Omental fat pad (tissue), 4 donors: ENCODE measurements around the gene PTPRM. TPM values are rescaled to one million over a fixed set of nuclear protein-coding genes. Genes with fewer than 3 reads are reported as not detected.

Experiments used
- ATAC-seq: fragments of 150-250 bp; one replicate; pipeline ENCODE4 v1.9.1; 2016; ENCODE audit warnings: mild to moderate bottlenecking, moderate library complexity; ENCODE audit not compliant: low FRiP score
- DNase-seq: peaks from one replicate; pipeline ENCODE4 v3.0.0-alpha.2; 2019; ENCODE audit warnings: low spot score
- CTCF ChIP-seq, 3 donors: fragments of 450-650 bp; IDR thresholded peaks; one replicate each; pipeline ENCODE4 v1.5.1; 2016 to 2017; ENCODE audit warnings: antibody characterized with exemption in 3 of 3, mild to moderate bottlenecking in 3 of 3, moderate library complexity in 2 of 3
- total RNA-seq, 4 donors: library from RNA; depleted of rRNA; stranded (reverse); fragments of >200 nt; gene quantifications; one replicate each; pipeline ENCODE4 v1.1.0, GENCODE V29; 2016

The PTPRM gene
- total RNA-seq, 4 donors from 2014 or later = 64.8 to 238 (median 144) TPM

- DNase-seq (no peak), ATAC-seq (no peak)
- no peak for TF ChIP-seq CTCF (IDR thresholded peaks at IDR 0.05)
These were observed 687.5 kb downstream of the PTPRM start for GRCh38 chr18:8254654-8255053.

GRCh38 chr18:8257851-8258434, 690.8 kb downstream of the PTPRM start:
- DNase-seq (no peak), ATAC-seq (no peak)
- no peak for TF ChIP-seq CTCF (IDR thresholded peaks at IDR 0.05)

GRCh38 chr18:8260319-8260718, 693.2 kb downstream of the PTPRM start:
- TF ChIP-seq CTCF (IDR thresholded peaks at IDR 0.05) = no peak
- DNase-seq (no peak), ATAC-seq (no peak)

GRCh38 chr18:8260827-8261226, 693.7 kb downstream of the PTPRM start:
- no peak for TF ChIP-seq CTCF (IDR thresholded peaks at IDR 0.05)
- ATAC-seq (no peak), DNase-seq (no peak)

- no peak for DNase-seq
- TF ChIP-seq CTCF (IDR thresholded peaks at IDR 0.05) = no peak
- no peak for ATAC-seq
These were observed 694.6 kb downstream of the PTPRM start for GRCh38 chr18:8261651-8262091.

- ATAC-seq = no peak
- DNase-seq = no peak
- TF ChIP-seq CTCF (IDR thresholded peaks at IDR 0.05) = no peak
These were observed 695.1 kb downstream of the PTPRM start for GRCh38 chr18:8262221-8262620.

- DNase-seq (no peak), ATAC-seq (no peak)
- TF ChIP-seq CTCF (IDR thresholded peaks at IDR 0.05) = no peak
These were observed 697.0 kb downstream of the PTPRM start for GRCh38 chr18:8264116-8264515.
